Hypothalamus (tissue), 51 donors: ENCODE data around the gene MEGF11.

Experiments
- DNase-seq, 51 donors: peaks; one replicate each; lab custom pipeline; 2025; lab: John Stamatoyannopoulos, UW

MEGF11 gene

GRCh38 chr15:66222273-66223198 is 31.0 kb downstream of the MEGF11 start:
- no peak for DNase-seq

GRCh38 chr15:66221126-66221525 is 32.4 kb downstream of the MEGF11 start:
- DNase-seq = no peak

GRCh38 chr15:66220601-66221000 is 32.9 kb downstream of the MEGF11 start:
- DNase-seq = no peak

- no peak for DNase-seq
Observed at GRCh38 chr15:66219339-66219738, 34.2 kb downstream of the MEGF11 start.

GRCh38 chr15:66216806-66217205 is 36.7 kb downstream of the MEGF11 start:
- DNase-seq = no peak

- DNase-seq = no peak
Observed at GRCh38 chr15:66215811-66216210, 37.7 kb downstream of the MEGF11 start.

GRCh38 chr15:66214246-66214645 is 39.3 kb downstream of the MEGF11 start:
- no peak for DNase-seq

GRCh38 chr15:66212563-66212921 is 41.0 kb downstream of the MEGF11 start:
- peak in 7 of 51 donors; percentile 10 to 28 (median 12) for DNase-seq

- DNase-seq = no peak
Observed at GRCh38 chr15:66211670-66212562, 41.6 kb downstream of the MEGF11 start.

GRCh38 chr15:66210684-66211083 is 42.9 kb downstream of the MEGF11 start:
- no peak for DNase-seq

- DNase-seq = no peak
Observed at GRCh38 chr15:66198757-66199156, 54.8 kb downstream of the MEGF11 start.

GRCh38 chr15:66196602-66197001 is 56.9 kb downstream of the MEGF11 start:
- DNase-seq = no peak

GRCh38 chr15:66195621-66196230 is 57.8 kb downstream of the MEGF11 start:
- DNase-seq = no peak

GRCh38 chr15:66193066-66193465 is 60.5 kb downstream of the MEGF11 start:
- DNase-seq = no peak

- no peak for DNase-seq
Observed at GRCh38 chr15:66190746-66191145, 62.8 kb downstream of the MEGF11 start.

GRCh38 chr15:66189291-66189690 is 64.3 kb downstream of the MEGF11 start:
- DNase-seq = no peak

GRCh38 chr15:66188464-66188863 is 65.1 kb downstream of the MEGF11 start:
- no peak for DNase-seq

GRCh38 chr15:66187271-66187670 is 66.3 kb downstream of the MEGF11 start:
- DNase-seq = no peak

- no peak for DNase-seq
Observed at GRCh38 chr15:66186049-66186825, 67.3 kb downstream of the MEGF11 start.
